Measurements from ENCODE around the gene ASIC4. TPM values are rescaled to one million over a fixed set of nuclear protein-coding genes. Genes with fewer than 3 reads are reported as not detected.

Gene ASIC4
- total RNA-seq, 1 donor from 2014 or later = 1.6 TPM

GRCh38 chr2:219542931-219543595 is 28.8 kb downstream of the ASIC4 start:
- H3K9me3 Mint-ChIP-seq (ENCODE audit: unreplicated experiment) = no peaks in the 10 kb centered on the region
- DNase-seq (ENCODE audit: low spot score) = peak; percentile 62
- peaks cover 18% of the 10 kb centered on the region for H3K36me3 Mint-ChIP-seq (ENCODE audit: low read depth, unreplicated experiment)
- TF ChIP-seq, protein P1, sequence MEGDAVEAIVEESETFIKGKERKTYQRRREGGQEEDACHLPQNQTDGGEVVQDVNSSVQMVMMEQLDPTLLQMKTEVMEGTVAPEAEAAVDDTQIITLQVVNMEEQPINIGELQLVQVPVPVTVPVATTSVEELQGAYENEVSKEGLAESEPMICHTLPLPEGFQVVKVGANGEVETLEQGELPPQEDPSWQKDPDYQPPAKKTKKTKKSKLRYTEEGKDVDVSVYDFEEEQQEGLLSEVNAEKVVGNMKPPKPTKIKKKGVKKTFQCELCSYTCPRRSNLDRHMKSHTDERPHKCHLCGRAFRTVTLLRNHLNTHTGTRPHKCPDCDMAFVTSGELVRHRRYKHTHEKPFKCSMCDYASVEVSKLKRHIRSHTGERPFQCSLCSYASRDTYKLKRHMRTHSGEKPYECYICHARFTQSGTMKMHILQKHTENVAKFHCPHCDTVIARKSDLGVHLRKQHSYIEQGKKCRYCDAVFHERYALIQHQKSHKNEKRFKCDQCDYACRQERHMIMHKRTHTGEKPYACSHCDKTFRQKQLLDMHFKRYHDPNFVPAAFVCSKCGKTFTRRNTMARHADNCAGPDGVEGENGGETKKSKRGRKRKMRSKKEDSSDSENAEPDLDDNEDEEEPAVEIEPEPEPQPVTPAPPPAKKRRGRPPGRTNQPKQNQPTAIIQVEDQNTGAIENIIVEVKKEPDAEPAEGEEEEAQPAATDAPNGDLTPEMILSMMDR (IDR thresholded peaks at IDR 0.05; ENCODE audit: unreplicated experiment) = no peak
- H3K27ac Mint-ChIP-seq (ENCODE audit: unreplicated experiment) = no peak overlapping the region
- H3K4me1 Mint-ChIP-seq (ENCODE audit: unreplicated experiment) = peaks cover 15% of the 10 kb centered on the region
- H3K4me3 Mint-ChIP-seq (ENCODE audit: unreplicated experiment) = no peak overlapping the region
- peaks cover 36% of the 10 kb centered on the region for H3K27me3 Mint-ChIP-seq (ENCODE audit: unreplicated experiment)

- peak; percentile 91 for DNase-seq (ENCODE audit: low spot score)
- Mint-ChIP-seq H3K9me3 (ENCODE audit: unreplicated experiment) (no peaks in the 10 kb centered on the region), H3K27ac (ENCODE audit: unreplicated experiment) (peak within 1 kb of the TSS; percentile 74), H3K27me3 (ENCODE audit: unreplicated experiment) (peaks cover 43% of the 10 kb centered on the region), H3K36me3 (ENCODE audit: low read depth, unreplicated experiment) (peaks cover 23% of the 10 kb centered on the region), H3K4me1 (ENCODE audit: unreplicated experiment) (peaks cover 15% of the 10 kb centered on the region), H3K4me3 (ENCODE audit: unreplicated experiment) (peak within 1 kb of the TSS; percentile 81)
- TF ChIP-seq, protein P1 (IDR thresholded peaks at IDR 0.05; ENCODE audit: unreplicated experiment) = no peak
These were observed 29.5 kb downstream of the ASIC4 start, which contains the start of the genes CHPF and TMEM198 for GRCh38 chr2:219543596-219544358. CHPF (minus strand) TSS chr2:219543809; CDS start chr2:219543538, 271 bp downstream. TMEM198 (plus strand) TSS chr2:219544028; CDS start chr2:219544728, 700 bp downstream.

DNA sequence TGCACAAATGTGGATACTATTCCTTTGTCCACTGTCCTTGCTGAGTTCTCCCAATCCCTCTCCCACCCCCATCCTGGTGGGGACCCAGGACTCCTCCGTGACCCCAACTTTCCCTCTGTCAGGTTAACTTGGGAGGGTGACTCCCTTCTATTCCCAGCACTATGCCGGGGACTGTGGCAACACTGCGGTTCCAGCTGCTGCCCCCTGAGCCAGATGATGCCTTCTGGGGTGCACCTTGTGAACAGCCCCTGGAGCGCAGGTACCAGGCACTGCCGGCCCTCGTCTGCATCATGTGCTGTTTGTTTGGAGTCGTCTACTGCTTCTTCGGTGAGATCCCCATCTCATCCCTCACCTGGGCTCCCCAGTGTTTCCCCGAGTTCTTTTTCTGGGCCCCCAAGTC is 30.3 kb downstream of the ASIC4 start:
- DNase-seq (ENCODE audit: low spot score) = no peak
- Mint-ChIP-seq H3K4me3 (ENCODE audit: unreplicated experiment) (peak overlapping the region; percentile 81), H3K9me3 (ENCODE audit: unreplicated experiment) (no peaks in the 10 kb centered on the region), H3K36me3 (ENCODE audit: low read depth, unreplicated experiment) (peaks cover 23% of the 10 kb centered on the region), H3K27ac (ENCODE audit: unreplicated experiment) (peak overlapping the region; percentile 74), H3K27me3 (ENCODE audit: unreplicated experiment) (peaks cover 46% of the 10 kb centered on the region), H3K4me1 (ENCODE audit: unreplicated experiment) (peaks cover 15% of the 10 kb centered on the region)
- TF ChIP-seq, protein P1 (IDR thresholded peaks at IDR 0.05; ENCODE audit: unreplicated experiment) = no peak

DNA sequence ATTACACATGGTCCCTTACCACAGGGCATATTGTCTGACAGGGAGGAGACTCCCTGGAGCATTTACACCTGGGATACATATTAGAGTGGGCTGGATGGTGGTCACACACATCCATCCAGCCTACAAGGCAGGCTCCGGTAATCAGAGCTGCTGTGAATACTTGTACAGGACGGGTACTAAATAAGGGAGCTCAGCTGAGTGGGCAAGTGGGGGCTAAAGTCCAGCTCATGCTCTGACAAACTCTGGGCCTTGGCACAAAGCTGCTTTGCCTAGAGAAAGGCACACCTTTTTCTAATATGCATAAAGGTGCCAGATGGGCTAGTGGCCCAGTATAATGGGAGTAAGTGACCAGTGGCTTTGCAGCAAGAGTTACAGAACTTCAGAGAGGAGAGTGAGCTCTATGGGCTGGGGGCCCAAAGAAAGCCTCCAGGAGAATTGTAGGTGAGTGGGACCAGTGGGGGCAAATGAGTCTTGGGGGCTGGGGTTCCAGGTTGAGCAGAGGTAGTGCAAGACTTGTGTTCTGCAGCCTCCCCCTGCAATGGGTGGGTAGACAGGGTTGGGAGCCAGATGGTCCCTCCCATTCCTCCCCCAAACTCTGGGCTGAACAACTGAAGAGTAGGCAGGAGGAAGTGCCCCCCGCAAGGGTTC is 31.1 kb downstream of the ASIC4 start:
- no peak for DNase-seq (ENCODE audit: low spot score)
- no peak overlapping the region for H3K4me3 Mint-ChIP-seq (ENCODE audit: unreplicated experiment)
- TF ChIP-seq, protein P1 (IDR thresholded peaks at IDR 0.05; ENCODE audit: unreplicated experiment) = no peak
- H3K27me3 Mint-ChIP-seq (ENCODE audit: unreplicated experiment) = peaks cover 46% of the 10 kb centered on the region
- peaks cover 23% of the 10 kb centered on the region for H3K36me3 Mint-ChIP-seq (ENCODE audit: low read depth, unreplicated experiment)
- no peaks in the 10 kb centered on the region for H3K9me3 Mint-ChIP-seq (ENCODE audit: unreplicated experiment)
- H3K4me1 Mint-ChIP-seq (ENCODE audit: unreplicated experiment) = peaks cover 15% of the 10 kb centered on the region
- H3K27ac Mint-ChIP-seq (ENCODE audit: unreplicated experiment) = no peak overlapping the region
